Kidney capillary endothelial cell (primary cell): ENCODE measurements around the gene RASGEF1C.

Experiments used
- DNase-seq: peaks from one replicate; pipeline ENCODE4 v3.0.0-alpha.2; 2018; ENCODE audit warnings: low spot score

RASGEF1C gene

GRCh38 chr5:180179442-180180420, 29.3 kb downstream of the RASGEF1C start:
- DNase-seq, result no peak

DNA sequence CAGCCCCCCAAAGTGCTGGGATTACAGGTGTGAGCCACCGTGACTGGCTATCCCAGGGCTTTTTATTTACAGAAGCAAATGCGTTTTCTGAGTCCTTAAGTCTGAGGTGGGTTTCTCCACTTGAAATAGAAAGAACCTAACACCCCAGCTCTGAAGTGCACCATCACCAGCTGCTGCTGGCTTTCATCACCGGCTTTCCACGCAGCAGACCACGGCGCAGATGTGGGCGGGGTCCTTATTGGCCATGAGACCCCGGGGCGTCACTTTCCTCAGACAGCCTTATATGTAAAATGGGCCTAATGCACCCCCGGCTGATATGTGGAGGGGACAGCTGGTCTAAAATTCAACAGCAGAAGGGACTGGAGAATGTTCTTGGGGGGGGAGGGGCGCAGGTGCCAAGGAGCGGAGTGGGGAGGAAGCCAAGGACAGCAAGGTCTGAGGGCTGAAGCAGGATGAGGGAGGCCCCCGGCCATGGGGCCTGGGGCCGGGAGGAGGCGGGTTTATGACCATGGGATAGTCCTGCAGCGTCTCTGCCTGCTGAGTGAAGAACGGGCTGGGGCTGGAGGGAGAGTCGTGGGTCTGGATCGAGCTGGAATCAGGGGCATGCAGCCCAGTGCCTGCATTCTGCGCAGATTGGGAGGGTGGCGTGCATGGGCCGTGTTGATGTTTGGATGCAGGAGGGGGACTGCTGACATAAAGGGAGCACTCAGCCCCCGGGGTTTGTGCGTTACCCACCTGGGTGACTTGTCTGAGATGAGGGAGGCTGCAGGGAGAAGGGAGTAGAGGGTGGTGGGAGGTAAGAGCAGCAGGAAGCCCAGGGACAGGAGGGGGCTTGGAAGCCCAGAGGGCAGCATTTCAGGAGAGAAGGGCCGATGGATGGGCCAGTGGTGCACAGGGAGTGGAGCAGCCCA, 30.2 kb downstream of the RASGEF1C start:
- no peak for DNase-seq

- DNase-seq, result no peak
These were observed 32.8 kb downstream of the RASGEF1C start for GRCh38 chr5:180176191-180176590.

GRCh38 chr5:180175015-180175431, 34.0 kb downstream of the RASGEF1C start:
- DNase-seq, result no peak

DNA sequence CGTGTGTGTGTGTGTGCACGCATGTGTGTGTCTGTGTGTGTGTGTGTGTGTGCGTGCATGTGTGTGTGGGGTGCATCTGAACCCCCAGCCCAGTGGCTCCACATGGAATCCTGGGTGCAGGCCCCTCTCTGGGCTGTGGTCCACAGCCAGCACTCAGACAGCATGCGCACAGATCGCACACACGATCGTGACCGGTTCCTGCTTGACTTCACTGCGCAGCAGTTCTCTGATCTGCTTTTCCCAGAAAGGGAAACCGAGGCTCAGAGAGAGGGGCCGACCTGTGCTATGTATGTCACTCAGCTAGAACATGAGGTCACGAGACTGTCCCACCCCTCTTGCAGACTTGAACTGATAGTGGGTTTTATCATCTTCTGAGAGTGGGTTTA, 34.4 kb downstream of the RASGEF1C start:
- no peak for DNase-seq

DNA sequence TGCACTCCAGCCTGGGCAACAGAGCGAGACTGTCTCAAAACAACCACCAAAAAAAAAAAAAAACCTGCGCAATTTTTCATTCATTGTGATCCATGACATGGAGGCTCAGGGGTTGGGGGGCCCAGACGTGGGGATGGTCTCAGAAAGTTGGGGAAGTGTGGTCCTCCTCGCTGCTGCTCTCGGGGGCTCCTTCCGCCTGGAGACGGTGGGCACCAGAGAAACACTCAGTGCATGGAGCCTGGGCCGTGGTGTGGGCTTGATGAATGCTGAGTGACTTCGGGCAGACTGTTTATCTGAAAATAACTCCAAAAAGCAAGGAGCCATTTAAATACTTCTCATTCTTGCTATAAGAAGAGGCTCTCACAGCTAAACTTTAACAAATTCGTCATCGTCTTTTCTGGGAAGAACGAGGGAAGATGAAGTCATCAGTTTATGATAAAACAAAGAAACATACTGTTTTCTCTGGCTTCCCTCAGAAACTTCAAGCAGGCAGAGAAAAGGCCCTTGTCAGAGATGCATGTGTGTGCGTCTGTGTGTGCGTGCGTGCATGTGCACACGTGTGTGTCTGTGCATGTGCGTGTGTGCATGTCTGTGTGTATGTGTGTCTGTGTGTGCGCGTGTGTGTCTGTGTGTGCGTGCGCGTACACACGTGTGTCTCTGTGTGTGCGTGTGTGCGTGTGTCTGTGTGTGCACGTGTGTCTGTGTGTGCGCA, 35.0 kb downstream of the RASGEF1C start:
- no peak for DNase-seq

DNA sequence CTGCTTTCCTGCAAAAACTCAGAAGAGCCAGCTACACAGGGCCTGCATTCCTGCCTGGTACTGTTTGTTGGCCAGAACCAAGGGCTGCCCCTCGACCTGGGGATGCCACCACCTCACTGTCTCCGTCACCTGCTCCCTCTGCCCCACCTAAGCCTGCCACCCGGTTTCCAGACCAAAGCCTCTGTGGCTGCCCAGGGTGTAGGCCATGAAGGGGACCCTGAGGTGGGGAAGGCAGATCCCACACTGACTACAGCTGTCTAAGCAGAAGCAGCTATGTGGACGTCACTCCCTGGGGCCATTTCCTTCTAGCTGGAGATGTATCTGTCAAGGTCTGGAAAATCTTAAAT, 35.8 kb downstream of the RASGEF1C start:
- no peak for DNase-seq

GRCh38 chr5:180172447-180173197, 36.4 kb downstream of the RASGEF1C start:
- DNase-seq, result no peak

DNA sequence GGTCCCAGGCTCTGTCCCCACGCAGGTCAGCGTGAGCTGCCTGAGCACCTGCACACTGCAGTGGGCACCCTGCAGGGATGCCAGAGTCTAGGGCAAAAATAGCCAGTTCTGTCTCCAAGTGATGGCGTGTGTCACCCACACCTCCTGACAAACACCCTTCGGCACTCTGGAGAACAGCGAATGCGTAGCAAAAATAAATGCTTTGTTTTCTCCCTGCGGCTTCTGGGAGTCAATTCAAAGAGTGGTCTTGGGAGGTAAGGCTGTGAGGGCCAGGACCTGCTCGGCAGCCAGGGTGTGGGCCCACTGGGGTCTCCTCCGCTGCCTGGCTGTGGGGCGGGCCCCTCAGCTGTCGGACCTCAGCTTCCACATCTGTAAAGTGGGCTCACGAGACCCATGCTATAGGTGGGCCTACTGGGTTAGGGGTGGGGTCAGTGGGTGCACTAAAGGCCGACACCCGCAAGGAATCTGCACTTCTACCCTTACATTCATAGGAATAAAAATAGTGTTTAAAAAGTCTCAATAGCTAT, 37.4 kb downstream of the RASGEF1C start:
- no peak for DNase-seq

- no peak for DNase-seq
These were observed 38.0 kb downstream of the RASGEF1C start for GRCh38 chr5:180170810-180171567.

GRCh38 chr5:180170106-180170809, 38.8 kb downstream of the RASGEF1C start:
- no peak for DNase-seq

GRCh38 chr5:180169248-180170105, 39.5 kb downstream of the RASGEF1C start:
- DNase-seq, result no peak

GRCh38 chr5:180168758-180169157, 40.3 kb downstream of the RASGEF1C start:
- no peak for DNase-seq

DNA sequence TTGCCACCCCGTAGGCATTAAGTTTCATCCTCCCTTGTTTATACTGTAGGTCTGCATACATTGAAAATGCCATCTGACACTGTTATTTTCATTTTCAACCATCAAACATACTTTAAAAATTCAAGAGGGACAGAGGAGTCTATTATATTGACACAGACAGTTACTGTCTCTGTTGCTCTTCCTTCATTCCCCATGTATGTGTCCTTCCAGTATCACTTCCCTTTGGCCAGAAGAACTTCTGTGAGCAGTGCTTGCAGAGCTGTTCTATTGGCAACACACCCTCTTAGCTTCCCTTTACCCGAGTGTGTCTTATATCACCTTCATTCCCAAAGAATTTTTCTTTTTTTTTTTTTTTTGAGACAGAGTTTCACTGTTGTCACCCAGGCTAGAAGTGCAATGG, 42.8 kb downstream of the RASGEF1C start:
- DNase-seq, result no peak

GRCh38 chr5:180162304-180162661, 46.7 kb downstream of the RASGEF1C start:
- DNase-seq, result no peak

DNA sequence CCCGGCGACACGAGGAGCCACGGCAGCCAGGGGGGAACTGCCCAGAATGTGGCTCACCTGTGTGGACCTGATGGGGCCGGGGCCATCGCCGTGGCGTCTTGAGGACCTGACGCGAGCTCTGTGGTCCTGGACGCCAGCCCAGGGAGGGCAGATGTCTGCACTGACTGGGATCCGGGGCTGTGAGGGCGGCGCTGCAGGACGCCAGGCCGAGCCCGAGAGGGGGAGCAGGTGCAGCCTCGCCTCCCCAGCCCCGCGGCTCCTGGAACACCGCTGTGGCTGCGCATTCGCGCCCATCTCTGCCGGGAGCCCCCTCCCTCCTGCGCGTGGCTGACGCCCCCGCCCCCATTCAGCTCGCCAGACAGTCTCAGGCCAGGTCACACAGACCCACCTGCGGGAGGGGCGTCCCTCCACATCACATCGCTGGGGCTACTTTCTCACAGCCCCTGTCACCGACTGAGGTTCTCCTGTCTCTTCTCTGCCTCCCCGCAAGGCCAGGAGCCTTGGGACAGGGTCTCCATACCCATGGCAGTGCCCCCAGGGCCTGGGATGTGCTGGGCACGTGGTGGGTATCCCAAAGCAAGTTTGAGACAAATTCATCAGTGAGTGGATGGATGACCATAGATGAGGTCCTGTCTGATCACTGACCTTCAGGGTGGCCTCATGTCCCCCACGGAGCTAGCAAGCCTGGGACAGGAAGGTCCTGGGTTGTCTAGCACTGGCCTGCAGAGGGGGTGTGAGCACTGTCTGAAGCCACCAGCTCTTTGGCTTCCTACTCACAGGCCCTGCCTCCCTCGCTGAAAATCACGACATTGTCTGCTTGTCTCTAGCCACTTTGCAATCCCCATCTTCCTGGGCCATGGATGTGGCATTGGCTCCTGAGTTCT, 47.3 kb downstream of the RASGEF1C start:
- no peak for DNase-seq

DNA sequence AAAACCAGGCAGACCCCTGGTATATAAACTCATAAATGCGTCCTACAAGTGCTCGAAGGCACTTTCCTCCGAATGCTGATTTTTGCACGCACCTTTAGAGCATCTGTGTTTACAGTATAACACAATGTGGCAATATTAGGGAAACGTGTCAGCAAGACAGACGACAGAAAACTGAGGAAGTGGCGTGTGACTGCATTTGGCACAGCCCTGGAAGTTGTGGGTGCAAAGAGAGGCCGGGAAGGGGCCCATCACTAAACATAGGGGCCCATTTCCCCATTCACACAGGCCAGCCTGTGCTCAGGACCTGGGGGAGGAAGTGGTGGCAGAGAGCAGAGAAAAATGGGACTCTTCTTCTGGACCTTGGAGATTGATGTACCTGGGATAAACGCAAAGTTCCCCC, 48.2 kb downstream of the RASGEF1C start:
- DNase-seq, result no peak

DNA sequence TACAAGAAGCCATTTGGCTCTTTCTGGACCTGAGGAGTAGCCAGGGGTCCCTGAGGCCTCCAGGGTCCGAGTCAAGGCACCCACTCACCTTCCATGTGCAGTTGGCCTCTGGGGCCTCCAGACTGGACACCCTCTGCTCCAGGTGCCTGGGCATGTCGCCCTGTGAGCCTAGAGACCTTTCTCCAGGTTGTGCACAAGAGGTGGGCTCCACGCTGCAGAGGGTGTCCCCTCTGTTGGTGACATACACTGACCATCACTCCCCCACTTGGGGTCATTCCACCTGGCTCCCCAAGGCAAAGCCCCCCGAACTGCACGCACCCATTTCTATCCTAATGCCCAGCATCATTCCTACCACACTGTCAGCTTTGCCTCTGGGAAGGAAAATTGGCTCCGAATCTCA, 48.8 kb downstream of the RASGEF1C start:
- no peak for DNase-seq
